ENCODE data around the gene UNC13B. TPM values are rescaled to one million over a fixed set of nuclear protein-coding genes. Genes with fewer than 3 reads are reported as not detected.

UNC13B gene
- total RNA-seq, 6 experiments from 2014 or later, result 18.2 to 21.4 (median 19.7) TPM

DNA sequence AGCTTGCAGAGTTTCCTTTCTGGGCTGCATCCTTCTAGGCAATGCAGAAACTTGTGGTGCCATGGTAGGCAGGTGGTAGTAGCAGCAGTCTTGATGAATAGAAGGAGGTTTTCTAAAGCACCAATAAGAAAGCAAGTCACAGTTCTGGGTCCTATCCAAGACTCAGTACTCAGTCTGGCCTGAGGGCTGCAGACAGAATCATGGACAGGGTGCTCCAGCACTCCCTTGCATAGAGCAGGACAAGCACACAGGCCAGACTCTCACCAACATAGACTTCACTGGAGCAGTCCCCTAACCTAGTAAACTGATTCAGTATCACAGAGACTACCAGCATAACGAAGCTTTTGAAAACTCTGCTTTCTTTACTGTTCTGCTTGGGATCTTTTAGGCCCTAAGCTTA, 194.1 kb downstream of the UNC13B start:
- Mint-ChIP-seq H3K4me3 (no peak overlapping the region), H3K9me3 (no peaks in the 10 kb centered on the region), H3K4me1 (ENCODE audit: low read depth) (peaks cover 53% of the 10 kb centered on the region), H3K27me3 (ENCODE audit: insufficient read depth) (peaks cover 1% of the 10 kb centered on the region), H3K36me3 (ENCODE audit: low read depth) (peaks cover 4% of the 10 kb centered on the region; the same call in 1 of the 2 replicates), H3K27ac (no peak overlapping the region)
- TF ChIP-seq, protein P1, sequence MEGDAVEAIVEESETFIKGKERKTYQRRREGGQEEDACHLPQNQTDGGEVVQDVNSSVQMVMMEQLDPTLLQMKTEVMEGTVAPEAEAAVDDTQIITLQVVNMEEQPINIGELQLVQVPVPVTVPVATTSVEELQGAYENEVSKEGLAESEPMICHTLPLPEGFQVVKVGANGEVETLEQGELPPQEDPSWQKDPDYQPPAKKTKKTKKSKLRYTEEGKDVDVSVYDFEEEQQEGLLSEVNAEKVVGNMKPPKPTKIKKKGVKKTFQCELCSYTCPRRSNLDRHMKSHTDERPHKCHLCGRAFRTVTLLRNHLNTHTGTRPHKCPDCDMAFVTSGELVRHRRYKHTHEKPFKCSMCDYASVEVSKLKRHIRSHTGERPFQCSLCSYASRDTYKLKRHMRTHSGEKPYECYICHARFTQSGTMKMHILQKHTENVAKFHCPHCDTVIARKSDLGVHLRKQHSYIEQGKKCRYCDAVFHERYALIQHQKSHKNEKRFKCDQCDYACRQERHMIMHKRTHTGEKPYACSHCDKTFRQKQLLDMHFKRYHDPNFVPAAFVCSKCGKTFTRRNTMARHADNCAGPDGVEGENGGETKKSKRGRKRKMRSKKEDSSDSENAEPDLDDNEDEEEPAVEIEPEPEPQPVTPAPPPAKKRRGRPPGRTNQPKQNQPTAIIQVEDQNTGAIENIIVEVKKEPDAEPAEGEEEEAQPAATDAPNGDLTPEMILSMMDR (IDR thresholded peaks at IDR 0.05), result no peak
- no peak for DNase-seq

GRCh38 chr9:35357116-35357515, 195.3 kb downstream of the UNC13B start:
- DNase-seq, result peak; percentile 57
- peaks cover 4% of the 10 kb centered on the region; the same call in 1 of the 2 replicates for H3K36me3 Mint-ChIP-seq (ENCODE audit: low read depth)
- no peak overlapping the region for H3K27ac Mint-ChIP-seq
- TF ChIP-seq, protein P1 (IDR thresholded peaks at IDR 0.05), result no peak
- no peaks in the 10 kb centered on the region for H3K9me3 Mint-ChIP-seq
- no peaks in the 10 kb centered on the region; the same call in 1 of the 2 replicates for H3K27me3 Mint-ChIP-seq (ENCODE audit: insufficient read depth)
- peaks cover 47% of the 10 kb centered on the region for H3K4me1 Mint-ChIP-seq (ENCODE audit: low read depth)
- H3K4me3 Mint-ChIP-seq, result no peak overlapping the region

DNA sequence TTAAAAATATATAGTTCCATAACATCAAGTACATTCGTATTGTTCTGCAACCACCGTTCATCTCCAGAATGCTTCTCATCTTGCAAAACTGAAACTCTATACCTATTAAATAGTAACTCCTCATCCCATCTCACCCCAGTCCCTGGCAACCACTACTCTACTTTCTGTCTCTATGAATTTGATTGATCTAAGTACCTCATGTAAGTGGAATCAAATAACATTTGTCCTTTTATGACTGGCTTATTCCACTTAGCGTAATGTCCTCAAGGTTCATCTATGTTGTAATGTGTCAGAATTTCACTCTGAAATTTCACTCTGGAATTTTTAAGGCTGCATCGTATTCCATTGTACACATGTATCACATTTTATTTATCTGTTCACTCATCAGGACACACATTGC, 196.0 kb downstream of the UNC13B start:
- H3K27ac Mint-ChIP-seq, result no peak overlapping the region
- H3K27me3 Mint-ChIP-seq (ENCODE audit: insufficient read depth), result no peaks in the 10 kb centered on the region; the same call in 1 of the 2 replicates
- DNase-seq, result no peak
- TF ChIP-seq, protein P1 (IDR thresholded peaks at IDR 0.05), result no peak
- peaks cover 45% of the 10 kb centered on the region for H3K4me1 Mint-ChIP-seq (ENCODE audit: low read depth)
- no peaks in the 10 kb centered on the region for H3K9me3 Mint-ChIP-seq
- H3K4me3 Mint-ChIP-seq, result no peak overlapping the region
- peaks cover 4% of the 10 kb centered on the region; the same call in 1 of the 2 replicates for H3K36me3 Mint-ChIP-seq (ENCODE audit: low read depth)

DNA sequence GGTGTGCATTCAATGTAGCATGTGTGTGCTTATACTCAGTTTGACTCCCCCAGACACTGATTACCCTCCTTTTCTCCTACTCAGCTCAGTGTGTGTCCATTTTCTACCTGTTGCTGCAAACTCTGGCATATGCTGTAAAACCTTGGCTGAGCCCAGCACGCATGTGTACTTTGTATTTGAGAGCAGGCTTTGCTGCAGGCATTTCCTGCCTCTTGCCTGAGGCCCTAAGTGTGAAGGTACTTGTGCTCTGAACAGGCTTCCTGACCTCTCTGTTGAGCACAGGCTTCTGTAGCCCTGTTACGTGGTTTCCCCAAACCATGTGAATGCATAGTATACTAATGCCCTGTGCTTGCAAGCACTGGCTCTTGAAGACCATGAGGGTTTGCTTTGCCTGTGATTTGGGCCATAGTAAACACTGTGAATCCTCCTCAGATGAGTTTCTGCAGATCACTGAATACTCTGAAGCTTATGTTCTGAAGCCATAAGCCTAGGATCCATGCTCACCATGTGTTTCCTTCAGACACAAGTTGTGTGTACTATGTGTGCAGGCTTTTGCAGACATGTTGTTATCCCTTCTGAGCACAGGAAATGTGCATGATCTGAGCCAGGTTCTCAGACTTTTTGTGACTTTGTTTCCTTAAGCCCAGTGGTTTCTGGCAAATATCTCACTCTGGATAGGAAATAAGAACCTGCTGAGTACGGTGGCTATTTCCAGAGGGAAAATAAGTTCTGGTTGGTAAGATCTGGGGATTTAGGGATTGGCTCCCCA, 203.2 kb downstream of the UNC13B start:
- peaks cover 51% of the 10 kb centered on the region for H3K4me1 Mint-ChIP-seq (ENCODE audit: low read depth)
- H3K27ac Mint-ChIP-seq, result no peak overlapping the region
- no peak overlapping the region for H3K4me3 Mint-ChIP-seq
- TF ChIP-seq, protein P1 (IDR thresholded peaks at IDR 0.05), result no peak
- DNase-seq, result no peak
- H3K27me3 Mint-ChIP-seq (ENCODE audit: insufficient read depth), result no peaks in the 10 kb centered on the region; the same call in 1 of the 2 replicates
- no peaks in the 10 kb centered on the region for H3K9me3 Mint-ChIP-seq
- peaks cover 15% of the 10 kb centered on the region for H3K36me3 Mint-ChIP-seq (ENCODE audit: low read depth)

DNA sequence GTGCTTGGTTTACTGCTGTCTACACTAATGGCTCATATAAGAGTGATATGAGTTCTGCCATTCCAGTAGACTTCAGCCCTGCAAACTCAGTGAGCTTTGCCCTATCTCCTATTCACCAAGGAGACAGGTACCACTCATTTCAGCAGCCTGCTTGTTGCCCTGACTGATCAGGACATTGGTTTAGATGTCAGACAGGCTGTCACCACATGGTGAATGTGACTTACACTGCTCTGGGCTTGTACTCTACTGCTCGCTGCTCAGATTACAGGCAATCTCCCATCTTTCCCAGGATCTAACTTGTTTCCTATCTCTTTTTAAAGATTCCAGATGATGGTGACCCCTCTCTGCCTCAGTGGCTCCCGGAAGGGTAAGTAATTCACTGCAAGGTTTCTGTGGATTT, 204.8 kb downstream of the UNC13B start:
- H3K4me1 Mint-ChIP-seq (ENCODE audit: low read depth), result peaks cover 49% of the 10 kb centered on the region
- no peaks in the 10 kb centered on the region for H3K9me3 Mint-ChIP-seq
- TF ChIP-seq, protein P1 (IDR thresholded peaks at IDR 0.05), result no peak
- DNase-seq, result no peak
- peaks cover 28% of the 10 kb centered on the region for H3K36me3 Mint-ChIP-seq (ENCODE audit: low read depth)
- peak overlapping the region; percentile 37; the same call in 1 of the 2 replicates for H3K27ac Mint-ChIP-seq
- H3K4me3 Mint-ChIP-seq, result peak overlapping the region; percentile 74; the same call in 1 of the 2 replicates
- H3K27me3 Mint-ChIP-seq (ENCODE audit: insufficient read depth), result no peaks in the 10 kb centered on the region; the same call in 1 of the 2 replicates
